HG03378 (cell line): ENCODE measurements around the gene RNU6-9.
"Not testable (repeated sequence)": the region's sequence is repeated elsewhere in the genome, so short reads cannot be mapped to it uniquely, and the experiment has no call there.

Source experiments
- ATAC-seq: cut with Tn5 transposase; IDR thresholded peaks from one replicate; pipeline ENCODE4 v1.9.1; 2021; ENCODE audit warnings: mild to moderate bottlenecking, moderate library complexity; ENCODE audit not compliant: unreplicated experiment

The RNU6-9 gene

DNA sequence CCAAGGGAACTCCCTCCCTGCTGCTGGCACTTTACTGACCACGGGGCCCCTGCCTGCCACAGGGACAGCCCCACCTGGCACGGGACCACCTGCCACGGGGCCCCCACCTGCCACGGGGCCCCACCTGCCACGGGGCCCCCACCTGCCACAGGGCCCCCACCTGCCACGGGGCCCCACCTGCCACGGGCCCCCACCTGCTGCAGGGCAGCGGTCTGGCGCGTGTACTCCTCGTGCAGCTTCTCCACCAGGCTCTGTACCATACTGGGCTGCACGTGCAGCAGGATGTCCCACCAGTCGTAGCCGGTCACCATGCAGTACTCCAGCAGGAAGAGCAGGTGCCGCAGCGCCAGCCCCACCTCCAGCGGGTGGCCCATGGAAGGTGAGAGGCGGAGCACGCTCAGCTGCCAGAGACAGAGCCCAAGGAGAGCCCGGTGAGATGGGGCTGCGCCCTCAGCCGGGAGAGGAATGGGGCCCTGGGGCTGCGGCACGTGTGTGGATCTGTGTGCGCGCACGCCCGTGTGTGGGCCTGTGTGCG lies 16.4 kb upstream of the RNU6-9 start:
- ATAC-seq: no peak

- ATAC-seq: not testable (repeated sequence)
Measured at GRCh38 chr19:877992-878660, 15.2 kb upstream of the RNU6-9 start.

DNA sequence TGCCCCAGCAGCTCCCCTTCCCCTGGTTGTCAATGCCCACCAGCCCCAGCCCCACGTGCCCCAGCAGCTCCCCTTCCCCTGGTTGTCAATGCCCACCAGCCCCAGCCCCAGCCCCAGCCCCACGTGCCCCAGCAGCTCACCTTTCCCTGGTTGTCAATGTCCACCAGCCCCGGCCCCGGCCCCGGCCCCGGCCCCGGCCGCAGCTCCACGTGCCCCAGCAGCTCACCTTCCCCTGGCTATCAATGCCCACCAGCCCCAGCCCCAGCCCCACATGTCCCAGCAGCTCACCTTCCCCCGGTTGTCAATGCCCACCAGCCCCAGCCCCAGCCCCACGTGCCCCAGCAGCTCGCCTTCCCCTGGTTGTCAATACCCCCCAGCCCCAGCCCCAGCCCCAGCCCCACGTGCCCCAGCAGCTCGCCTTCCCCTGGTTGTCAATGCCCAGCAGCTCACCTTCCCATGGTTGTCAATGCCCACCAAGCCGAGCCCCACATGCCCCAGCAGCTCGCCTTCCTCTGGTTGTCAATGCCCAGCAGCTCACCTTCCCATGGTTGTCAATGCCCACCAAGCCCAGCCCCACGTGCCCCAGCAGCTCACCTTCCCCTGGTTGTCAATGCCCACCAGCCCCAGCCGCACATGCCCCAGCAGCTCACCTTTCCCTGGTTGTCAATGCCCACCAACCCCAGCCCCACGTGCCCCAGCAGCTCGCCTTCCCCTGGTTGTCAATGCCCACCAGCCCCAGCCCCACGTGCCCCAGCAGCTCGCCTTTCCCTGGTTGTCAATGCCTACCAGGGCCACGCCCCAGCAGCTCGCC lies 14.3 kb upstream of the RNU6-9 start:
- not testable (repeated sequence) for ATAC-seq

GRCh38 chr19:879711-880438 lies 13.4 kb upstream of the RNU6-9 start:
- no peak for ATAC-seq

- no peak for ATAC-seq
Measured at GRCh38 chr19:881385-882071, 11.8 kb upstream of the RNU6-9 start.

GRCh38 chr19:882871-883497 lies 10.3 kb upstream of the RNU6-9 start:
- ATAC-seq: no peak

- no peak for ATAC-seq
Measured at GRCh38 chr19:883661-884211, 9.5 kb upstream of the RNU6-9 start.

DNA sequence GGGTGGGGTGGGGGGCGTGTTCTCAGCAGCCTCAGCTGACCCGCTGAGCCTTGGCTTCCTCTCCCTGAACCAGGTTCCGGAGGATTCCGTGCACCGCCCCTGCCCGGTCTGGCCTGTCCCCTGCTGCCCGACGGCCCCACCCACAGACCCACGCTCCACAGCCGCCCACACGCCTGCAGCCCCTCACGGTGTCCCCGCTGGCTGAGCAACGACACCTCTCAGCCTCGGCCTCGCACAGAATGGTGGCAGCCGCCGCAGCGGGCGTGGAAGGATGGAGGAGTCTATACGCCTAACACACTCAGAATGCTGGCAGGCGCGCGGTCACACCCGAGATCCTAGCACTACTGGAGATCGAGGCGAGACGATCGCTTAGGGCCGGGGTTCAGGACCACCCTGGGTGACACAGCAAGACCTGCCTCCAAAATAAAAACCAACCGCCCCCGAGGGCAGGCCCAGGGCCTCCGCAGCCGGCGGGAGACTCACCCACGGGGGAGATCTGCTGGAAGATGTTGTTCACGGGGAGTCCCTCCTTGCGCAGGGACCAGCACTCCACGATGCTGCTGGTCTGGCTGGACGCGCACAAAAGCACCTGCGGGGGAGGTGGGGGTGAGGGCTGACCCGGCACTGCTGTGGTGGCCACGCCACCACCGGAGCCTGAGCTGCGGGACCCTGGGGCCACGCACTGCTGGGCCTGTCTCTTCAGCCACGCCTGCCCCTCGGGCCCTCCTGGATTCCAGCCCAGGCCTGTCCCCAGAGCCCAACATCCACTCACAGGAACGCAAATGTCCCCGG lies 8.7 kb upstream of the RNU6-9 start:
- ATAC-seq: no peak

DNA sequence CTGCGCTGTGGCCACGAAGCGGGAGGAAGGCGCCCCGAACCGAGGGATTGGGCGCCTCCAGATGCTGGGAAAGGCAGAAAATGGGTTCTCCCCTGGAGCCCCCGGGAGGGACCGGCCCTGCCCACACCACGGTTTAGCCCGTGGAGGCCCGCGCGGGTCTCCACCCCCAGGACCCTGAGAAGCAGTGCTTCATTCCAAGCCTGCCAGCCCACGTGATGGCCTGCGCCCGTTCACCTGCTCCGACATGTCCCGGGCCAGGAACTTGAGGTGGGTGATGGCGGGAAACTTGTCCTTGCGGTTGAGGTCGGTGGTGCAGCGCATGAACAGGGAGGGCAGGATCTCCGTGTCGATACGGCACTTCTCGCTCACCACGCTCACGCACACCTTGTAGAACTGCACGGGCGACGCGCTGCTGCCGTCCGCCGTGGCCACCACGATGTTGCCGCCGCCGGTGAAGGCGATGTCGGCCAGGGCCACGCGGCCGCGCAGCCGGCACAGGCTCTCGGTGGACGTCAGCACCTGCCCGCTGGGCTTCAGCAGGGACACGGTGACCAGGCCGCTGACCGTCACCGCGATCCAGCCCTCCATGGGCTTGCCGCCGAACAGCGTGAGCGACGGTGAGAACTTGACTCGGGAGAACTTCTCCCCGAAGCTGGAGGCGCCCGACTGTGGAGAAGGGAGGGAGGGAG lies 7.6 kb upstream of the RNU6-9 start:
- no peak for ATAC-seq

DNA sequence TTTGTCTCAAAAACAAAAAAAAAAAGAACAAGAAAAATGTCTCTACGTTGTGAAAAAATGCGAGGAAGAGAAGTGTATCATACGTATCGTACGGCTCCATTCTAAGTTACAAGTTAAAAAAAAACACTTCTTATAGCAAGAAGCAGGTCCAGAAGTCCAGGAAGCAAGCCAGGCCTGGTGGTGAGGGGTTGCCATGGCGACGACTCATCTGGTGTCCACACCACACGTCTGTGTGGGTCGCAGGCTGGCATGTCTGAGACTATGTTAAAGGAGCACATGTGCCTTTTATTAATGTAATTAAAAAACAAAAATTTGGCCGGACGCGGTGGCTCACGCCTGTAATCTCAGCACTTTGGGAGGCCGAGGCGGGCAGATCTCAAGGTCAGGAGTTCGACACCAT lies 6.2 kb upstream of the RNU6-9 start:
- no peak for ATAC-seq

- ATAC-seq: no peak
Measured at GRCh38 chr19:887599-887998, 5.7 kb upstream of the RNU6-9 start.

DNA sequence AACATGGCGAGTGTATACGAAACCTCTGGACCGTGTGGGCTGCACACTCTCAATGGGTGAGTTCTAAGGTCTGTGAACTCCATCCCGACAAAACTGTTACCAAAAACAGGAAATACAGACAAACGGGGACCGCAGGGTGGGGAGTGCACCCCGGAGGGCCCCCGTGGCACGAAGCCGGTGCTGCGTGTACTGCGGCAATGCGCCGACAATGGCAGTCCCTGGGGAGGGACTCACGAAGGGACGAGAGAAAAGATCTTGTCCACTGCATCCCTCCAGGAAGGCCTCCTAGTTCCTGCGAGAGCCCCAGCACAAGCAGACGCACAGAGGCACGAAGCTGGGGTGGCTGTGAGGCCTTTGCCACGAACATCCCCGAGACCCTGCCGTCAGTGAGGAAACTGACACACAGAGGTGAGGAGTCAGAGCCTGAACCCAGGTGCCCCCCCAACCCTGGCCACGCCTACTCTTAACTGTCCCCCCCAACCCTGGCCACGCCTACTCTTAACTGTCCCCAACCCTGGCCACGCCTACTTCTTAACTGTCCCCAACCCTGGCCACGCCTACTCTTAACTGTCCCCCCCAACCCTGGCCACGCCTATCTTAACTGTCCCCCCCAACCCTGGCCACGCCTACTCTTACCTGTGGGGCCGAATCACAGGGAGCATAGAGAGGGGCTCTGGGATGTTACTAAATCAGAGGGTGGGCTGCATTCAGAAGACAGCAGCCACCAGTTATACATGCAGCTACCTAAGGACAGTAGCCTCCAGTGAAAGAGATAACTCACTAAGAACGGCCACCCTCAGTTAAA lies 4.5 kb upstream of the RNU6-9 start:
- ATAC-seq: no peak

DNA sequence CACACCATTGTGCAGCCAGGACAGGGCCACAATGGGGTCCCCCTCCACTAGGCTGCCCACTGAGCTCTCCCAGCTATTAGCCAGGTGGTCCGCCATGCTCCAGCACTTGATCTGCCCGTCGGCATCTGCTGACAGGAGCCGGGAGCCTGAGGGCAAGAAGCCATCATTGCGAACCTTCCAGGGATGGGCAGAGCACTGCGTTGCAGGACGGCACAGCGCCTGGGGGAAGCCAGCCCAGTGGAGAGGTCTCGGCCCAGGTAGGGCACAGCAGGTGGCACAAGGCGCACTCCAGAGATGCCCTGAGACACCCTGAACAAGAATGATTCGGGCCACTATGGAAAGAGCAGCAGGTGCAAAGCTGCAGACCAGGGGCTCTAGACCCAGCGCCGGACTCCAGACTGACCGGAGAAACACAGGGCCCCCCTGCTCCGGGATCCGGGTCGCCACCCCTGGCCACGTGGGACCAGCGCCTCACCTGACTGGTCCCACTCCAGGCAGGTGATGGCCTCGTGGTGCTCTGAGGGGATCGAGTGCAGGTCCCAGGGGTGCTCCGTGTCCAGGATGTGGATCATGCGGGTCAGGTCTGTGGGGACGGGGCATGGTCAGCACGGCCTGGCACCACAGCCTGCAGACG lies 3.5 kb upstream of the RNU6-9 start:
- ATAC-seq: no peak

DNA sequence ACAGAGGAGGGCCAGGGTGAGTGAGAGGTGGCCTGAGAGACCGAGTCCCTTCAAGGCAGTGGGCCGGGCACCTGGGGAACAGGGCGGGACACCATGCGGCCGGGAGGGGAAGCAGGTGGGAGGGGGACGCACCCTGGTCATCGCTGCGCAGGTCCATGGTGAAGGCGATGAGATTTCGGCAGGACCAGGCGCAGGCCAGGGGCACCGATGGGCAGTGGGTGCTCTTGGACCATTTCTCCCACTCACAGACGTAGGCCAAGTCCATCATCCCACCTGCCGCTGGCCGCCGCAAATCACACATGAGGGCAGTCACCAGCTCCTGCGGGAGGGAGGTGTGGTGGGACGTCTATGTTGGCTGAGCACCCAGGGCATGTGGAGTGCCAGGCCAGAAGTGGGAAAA lies 2.5 kb upstream of the RNU6-9 start:
- no peak for ATAC-seq

DNA sequence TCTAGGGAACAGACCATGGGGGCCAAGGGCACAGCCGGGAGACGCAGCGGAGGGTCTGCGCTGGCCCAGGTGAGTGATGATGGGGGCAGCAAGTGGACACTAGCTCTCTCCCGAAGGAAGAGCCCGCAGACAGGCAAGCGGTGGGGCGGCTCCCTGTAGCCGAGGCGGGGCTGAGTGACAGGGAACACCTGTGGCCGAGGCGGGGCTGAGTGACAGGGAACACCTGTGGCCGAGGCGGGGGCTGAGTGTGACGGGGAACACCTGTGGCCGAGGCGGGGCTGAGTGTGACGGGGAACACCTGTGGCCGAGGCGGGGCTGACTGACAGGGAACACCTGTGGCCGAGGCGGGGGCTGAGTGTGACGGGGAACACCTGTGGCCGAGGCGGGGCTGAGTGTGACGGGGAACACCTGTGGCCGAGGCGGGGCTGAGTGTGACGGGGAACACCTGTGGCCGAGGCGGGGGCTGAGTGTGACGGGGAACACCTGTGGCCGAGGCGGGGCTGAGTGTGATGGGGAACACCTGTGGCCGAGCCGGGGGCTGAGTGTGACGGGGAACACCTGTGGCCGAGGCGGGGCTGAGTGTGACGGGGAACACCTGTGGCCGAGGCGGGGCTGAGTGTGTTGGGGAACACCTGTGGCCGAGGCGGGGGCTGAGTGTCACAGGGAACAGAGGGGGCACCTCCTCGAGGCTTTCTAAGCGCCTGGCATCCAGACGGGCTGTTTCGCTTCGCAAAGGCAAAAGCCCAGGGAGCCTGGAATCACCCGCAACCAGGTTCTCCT lies 1.7 kb upstream of the RNU6-9 start:
- not testable (repeated sequence) for ATAC-seq

DNA sequence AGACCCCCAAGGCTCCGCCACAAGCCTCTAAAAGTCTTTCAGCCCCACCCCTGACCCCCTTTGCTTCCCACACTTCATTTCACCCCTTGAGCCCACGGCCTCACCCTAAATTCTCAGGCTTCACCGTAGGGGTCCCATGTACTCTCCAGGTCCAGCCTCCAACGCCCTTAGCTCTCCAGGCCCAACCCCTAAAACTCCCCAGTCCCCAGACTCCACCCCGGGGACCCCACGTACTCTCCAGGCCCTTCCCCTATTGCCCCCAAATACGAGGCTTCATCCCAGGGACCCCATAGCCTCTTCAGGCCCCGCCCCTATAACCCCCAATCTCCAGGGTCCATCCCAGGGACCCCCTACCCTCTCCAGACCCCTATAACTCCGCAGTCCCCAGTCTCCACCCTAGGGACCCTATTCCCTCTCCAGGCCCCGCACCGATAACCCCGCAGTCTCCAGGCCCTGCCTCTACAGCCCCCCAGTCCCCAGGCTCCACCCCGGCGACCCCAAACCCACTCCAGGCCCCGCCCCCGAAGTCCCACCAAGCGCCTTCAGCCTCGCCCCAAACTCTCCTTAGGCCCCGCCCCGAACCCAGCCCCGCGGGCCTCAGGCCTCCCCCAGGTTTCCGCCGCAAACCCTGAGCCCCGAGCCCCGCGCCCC lies 916 bp upstream of the RNU6-9 start:
- no peak for ATAC-seq
